Measurements from ENCODE around the gene ADRA2C.

Gene ADRA2C

GRCh38 chr4:3766036-3766784 lies at the start of gene ADRA2C:
Gene ADRA2C, plus strand, starts transcription at chr4:3766385. Its CDS starts 222 bp downstream, at chr4:3766607.
- DNase-seq (ENCODE audit: insufficient read length, low spot score) = peak; percentile 56
- FAIRE-seq = no peak

GRCh38 chr4:3716631-3717235 lies 49.5 kb upstream of the ADRA2C start:
- DNase-seq (ENCODE audit: insufficient read length, low spot score) = no peak
- no peak for FAIRE-seq

- FAIRE-seq (no peak), DNase-seq (ENCODE audit: insufficient read length, low spot score) (no peak)
Measured at GRCh38 chr4:3717241-3717640, 48.9 kb upstream of the ADRA2C start.

GRCh38 chr4:3718462-3718861 lies 47.7 kb upstream of the ADRA2C start:
- DNase-seq (ENCODE audit: insufficient read length, low spot score) (no peak), FAIRE-seq (no peak)

GRCh38 chr4:3719191-3719590 lies 47.0 kb upstream of the ADRA2C start:
- DNase-seq (ENCODE audit: insufficient read length, low spot score) (no peak), FAIRE-seq (no peak)

GRCh38 chr4:3719836-3720235 lies 46.3 kb upstream of the ADRA2C start:
- no peak for FAIRE-seq

GRCh38 chr4:3720466-3720865 lies 45.7 kb upstream of the ADRA2C start:
- FAIRE-seq = no peak
- DNase-seq (ENCODE audit: insufficient read length, low spot score) = no peak

More at GRCh38 chr4:3719836-3720235, 46.3 kb upstream of the ADRA2C start:
- no peak for DNase-seq (ENCODE audit: insufficient read length, low spot score)

GRCh38 chr4:3721186-3721585 lies 45.0 kb upstream of the ADRA2C start:
- FAIRE-seq (no peak), DNase-seq (ENCODE audit: insufficient read length, low spot score) (no peak)

- DNase-seq (ENCODE audit: insufficient read length, low spot score) = no peak
- FAIRE-seq = no peak
Measured at GRCh38 chr4:3721627-3722026, 44.6 kb upstream of the ADRA2C start.

- no peak for FAIRE-seq
- no peak for DNase-seq (ENCODE audit: insufficient read length, low spot score)
Measured at GRCh38 chr4:3722446-3723231, 43.5 kb upstream of the ADRA2C start.

GRCh38 chr4:3723232-3723642 lies 42.9 kb upstream of the ADRA2C start:
- DNase-seq (ENCODE audit: insufficient read length, low spot score) = no peak
- no peak for FAIRE-seq

- FAIRE-seq (no peak), DNase-seq (ENCODE audit: insufficient read length, low spot score) (no peak)
Measured at GRCh38 chr4:3724319-3725231, 41.6 kb upstream of the ADRA2C start.

- no peak for DNase-seq (ENCODE audit: insufficient read length, low spot score)
Measured at GRCh38 chr4:3725936-3726870, 40.0 kb upstream of the ADRA2C start.

GRCh38 chr4:3727847-3728469 lies 38.2 kb upstream of the ADRA2C start:
- FAIRE-seq (no peak), DNase-seq (ENCODE audit: insufficient read length, low spot score) (no peak)

More at GRCh38 chr4:3725936-3726870, 40.0 kb upstream of the ADRA2C start:
- FAIRE-seq = no peak

GRCh38 chr4:3729188-3729881 lies 36.9 kb upstream of the ADRA2C start:
- FAIRE-seq (no peak), DNase-seq (ENCODE audit: insufficient read length, low spot score) (no peak)

GRCh38 chr4:3729882-3730226 lies 36.3 kb upstream of the ADRA2C start:
- no peak for DNase-seq (ENCODE audit: insufficient read length, low spot score)
- no peak for FAIRE-seq

GRCh38 chr4:3730422-3731190 lies 35.6 kb upstream of the ADRA2C start:
- FAIRE-seq (no peak), DNase-seq (ENCODE audit: insufficient read length, low spot score) (no peak)
